BJ (cell line): ENCODE data around the gene CRIM1. TPM values are rescaled to one million over a fixed set of nuclear protein-coding genes. Genes with fewer than 3 reads are reported as not detected.
A peak's percentile ranks its signal among the peaks of the same experiment; 100 is the strongest.

Experiments used
- CTCF ChIA-PET: fragments of 350-600 bp; formaldehyde crosslinking; extraction: SDS; loops from one replicate; lab custom pipeline; 2021; ENCODE audit warnings: antibody characterized with exemption, inconsistent platforms; lab: Yijun Ruan, JAX
- POLR2A ChIA-PET: fragments of 300-600 bp; sonication (Branson Sonifier 250); formaldehyde crosslinking; extraction: SDS; loops from one replicate; lab custom pipeline; 2021; ENCODE audit warnings: antibody characterized with exemption; lab: Charles Lee
- DNase-seq: peaks from one replicate; pipeline ENCODE4 v3.0.0-alpha.2; 2011; ENCODE audit warnings: low read depth
- H3K27me3 ChIP-seq: 2 replicates; pipeline ENCODE4 v1.6.0; 2011; ENCODE audit warnings: low read length; ENCODE audit not compliant: control insufficient read depth, insufficient read depth
- H3K36me3 ChIP-seq: 2 replicates; pipeline ENCODE4 v1.5.1; 2011; ENCODE audit warnings: low read length; ENCODE audit not compliant: control insufficient read depth, insufficient read depth
- H3K4me3 ChIP-seq: 2 replicates; pipeline ENCODE4 v1.5.1; 2011; ENCODE audit warnings: low read depth, mild to moderate bottlenecking, control low read depth, low read length
- polyA plus RNA-seq: library from polyadenylated mRNA; depleted of rRNA; stranded (reverse); fragments of >200 nt; gene quantifications from 2 replicates; pipeline ENCODE4 v1.2.3, GENCODE V29; 2011
- TF ChIP-seq, protein P1 (sequence below): IDR thresholded peaks from 2 replicates; pipeline ENCODE4 v1.5.1; 2011; ENCODE audit warnings: low read depth, mild to moderate bottlenecking, control low read depth, inconsistent platforms, low read length, moderate library complexity; ENCODE audit not compliant: insufficient read depth

The CRIM1 gene
- polyA plus RNA-seq, 1 experiment: 729 TPM

DNA sequence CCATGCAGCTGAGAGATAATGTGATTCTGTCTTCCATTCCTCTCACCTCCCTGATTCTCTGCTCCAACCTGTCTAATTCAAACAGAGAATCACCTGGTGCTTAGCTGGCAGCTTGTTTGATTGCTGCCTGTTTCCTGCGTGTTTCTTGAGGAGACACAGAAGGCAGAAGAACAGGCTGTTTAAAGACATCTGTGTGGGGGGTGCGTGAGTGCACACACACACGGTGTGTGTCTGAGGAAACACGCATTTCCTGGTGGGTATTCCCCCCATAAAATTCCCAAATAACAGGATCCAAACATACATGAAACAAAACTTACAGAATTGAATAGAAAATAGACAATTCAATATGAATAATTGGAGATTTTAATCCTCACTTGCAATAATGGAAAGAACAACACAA lies 29.3 kb upstream of the CRIM1 start:
- TF ChIP-seq, protein P1, sequence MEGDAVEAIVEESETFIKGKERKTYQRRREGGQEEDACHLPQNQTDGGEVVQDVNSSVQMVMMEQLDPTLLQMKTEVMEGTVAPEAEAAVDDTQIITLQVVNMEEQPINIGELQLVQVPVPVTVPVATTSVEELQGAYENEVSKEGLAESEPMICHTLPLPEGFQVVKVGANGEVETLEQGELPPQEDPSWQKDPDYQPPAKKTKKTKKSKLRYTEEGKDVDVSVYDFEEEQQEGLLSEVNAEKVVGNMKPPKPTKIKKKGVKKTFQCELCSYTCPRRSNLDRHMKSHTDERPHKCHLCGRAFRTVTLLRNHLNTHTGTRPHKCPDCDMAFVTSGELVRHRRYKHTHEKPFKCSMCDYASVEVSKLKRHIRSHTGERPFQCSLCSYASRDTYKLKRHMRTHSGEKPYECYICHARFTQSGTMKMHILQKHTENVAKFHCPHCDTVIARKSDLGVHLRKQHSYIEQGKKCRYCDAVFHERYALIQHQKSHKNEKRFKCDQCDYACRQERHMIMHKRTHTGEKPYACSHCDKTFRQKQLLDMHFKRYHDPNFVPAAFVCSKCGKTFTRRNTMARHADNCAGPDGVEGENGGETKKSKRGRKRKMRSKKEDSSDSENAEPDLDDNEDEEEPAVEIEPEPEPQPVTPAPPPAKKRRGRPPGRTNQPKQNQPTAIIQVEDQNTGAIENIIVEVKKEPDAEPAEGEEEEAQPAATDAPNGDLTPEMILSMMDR: no peak
- DNase-seq: no peak
- CTCF ChIA-PET: no interaction called here
- Histone ChIP-seq H3K4me3 (no peak overlapping the region), H3K27me3 (no peaks in the 10 kb centered on the region), H3K36me3 (no peaks in the 10 kb centered on the region)
- POLR2A ChIA-PET: no interaction called here

DNA sequence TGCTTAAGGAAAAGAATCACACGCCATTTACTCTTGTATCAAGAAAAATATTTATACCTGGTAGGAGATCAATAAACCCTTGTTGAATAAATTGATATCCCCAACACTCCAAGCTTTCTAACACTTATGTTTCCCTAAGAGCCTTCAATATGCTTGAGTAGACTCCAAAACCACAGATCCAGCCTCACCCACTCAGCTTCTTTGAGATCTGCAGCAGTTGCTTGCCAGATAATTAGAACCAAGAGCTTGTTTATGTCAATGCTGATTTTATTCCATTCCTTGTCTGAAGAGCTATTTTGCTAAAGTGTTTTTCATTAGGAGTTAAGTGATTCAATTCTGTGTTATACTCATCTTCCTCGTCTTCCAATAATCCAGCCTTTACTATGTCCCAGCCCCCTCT lies 26.3 kb upstream of the CRIM1 start:
- CTCF ChIA-PET: interaction anchor here (1.0 to 1.2 kb wide), 2 partner anchors 19 to 357 kb away, joined by 3 read pairs; no protein-coding TSS in a partner anchor
- no peak for DNase-seq

DNA sequence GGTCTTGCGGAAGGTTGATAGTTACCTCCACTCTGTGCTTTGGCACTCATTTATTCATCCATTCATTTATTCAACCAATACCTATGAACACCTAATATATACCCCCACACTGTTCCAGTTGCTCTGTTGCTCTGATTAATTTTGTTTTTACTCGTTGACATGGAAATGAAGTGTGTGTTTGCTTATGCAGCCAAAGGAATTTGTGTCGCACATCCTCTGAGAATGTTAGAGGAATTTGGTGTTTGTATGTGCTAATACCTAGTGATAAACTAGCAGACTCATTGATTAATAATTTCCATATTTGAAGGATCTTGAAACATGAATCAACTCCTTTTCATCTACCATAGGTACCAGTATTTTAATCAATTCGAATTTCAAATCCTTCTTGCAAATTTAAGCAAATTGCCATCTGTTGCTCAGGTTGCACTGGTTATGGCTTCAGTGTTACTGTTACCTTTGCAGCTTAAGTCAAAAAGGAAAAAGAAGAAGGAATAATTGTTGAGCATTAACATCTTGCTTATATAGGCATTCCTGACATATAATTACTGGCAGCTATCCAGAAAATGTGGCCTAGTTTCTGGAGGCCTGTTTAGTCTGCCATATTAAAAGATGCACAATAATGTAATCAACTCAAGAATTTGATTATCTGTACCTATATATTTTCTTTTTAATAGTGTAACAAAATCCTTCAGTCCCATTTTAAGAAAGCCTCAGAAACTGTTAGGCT lies 25.7 kb upstream of the CRIM1 start:
- H3K36me3 ChIP-seq: no peaks in the 10 kb centered on the region
- peak; percentile 63 for DNase-seq
- no peaks in the 10 kb centered on the region for H3K27me3 ChIP-seq
- POLR2A ChIA-PET: no interaction called here
- TF ChIP-seq, protein P1: no peak
- CTCF ChIA-PET: interaction anchor here (1.2 kb wide), 1 partner anchor 358 kb away, joined by 3 read pairs; no protein-coding TSS in a partner anchor
- no peak overlapping the region for H3K4me3 ChIP-seq

More for the DNA sequence above, 26.3 kb upstream of the CRIM1 start:
- Histone ChIP-seq H3K36me3 (no peaks in the 10 kb centered on the region), H3K4me3 (no peak overlapping the region), H3K27me3 (no peaks in the 10 kb centered on the region)
- TF ChIP-seq, protein P1: no peak
- POLR2A ChIA-PET: interaction anchor here (0.6 kb wide), 1 partner anchor 8 kb away, joined by 3 read pairs; no protein-coding TSS in a partner anchor

DNA sequence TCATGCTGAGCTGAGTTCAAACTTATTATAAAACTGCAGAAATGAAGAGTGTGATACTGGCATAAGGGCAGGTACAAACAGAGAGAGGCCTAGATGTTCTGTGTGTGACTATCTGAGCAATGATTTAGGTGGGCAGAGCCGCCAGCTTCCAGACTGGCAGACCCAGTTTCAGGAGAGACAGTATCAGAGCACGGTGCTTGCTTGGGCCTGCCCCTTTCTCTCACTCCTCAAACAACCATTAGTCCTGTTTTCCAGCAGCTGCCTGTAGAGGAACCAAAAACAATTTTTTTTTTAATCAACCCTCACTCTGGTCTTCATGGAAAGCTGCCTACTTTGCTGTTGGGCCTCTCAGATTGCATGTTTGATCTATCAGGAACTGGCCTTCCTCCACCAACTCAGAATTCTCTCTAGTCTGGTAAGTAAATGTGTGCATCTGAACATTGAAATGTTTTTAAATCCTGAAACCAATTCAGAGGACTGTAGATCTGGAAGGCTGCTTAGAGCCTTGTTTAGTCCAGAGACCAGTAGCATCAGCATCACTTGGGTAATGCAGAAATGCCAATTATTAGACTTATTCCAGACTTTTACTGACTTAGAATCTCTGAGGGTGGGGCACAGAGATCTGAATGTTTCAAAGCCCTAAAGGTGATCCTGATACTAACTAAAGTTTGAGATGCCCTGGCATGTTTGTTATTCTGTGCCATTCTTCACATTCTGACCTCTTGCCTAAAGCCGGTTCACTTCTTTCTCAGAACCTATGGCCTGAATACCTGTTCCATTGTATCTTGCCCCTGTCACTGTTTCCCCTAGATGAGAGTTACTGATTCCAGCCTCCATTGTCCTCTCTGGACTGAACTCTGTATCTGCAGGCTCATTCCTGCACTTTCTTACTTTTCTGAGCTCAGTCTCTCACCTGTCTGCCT lies 24.8 kb upstream of the CRIM1 start:
- Histone ChIP-seq H3K36me3 (no peaks in the 10 kb centered on the region), H3K27me3 (no peaks in the 10 kb centered on the region), H3K4me3 (no peak overlapping the region)
- TF ChIP-seq, protein P1: no peak
- CTCF ChIA-PET: interaction anchor here (0.8 kb wide), 1 partner anchor 22 kb away, joined by 3 read pairs; no protein-coding TSS in a partner anchor
- no peak for DNase-seq
- POLR2A ChIA-PET: no interaction called here

DNA sequence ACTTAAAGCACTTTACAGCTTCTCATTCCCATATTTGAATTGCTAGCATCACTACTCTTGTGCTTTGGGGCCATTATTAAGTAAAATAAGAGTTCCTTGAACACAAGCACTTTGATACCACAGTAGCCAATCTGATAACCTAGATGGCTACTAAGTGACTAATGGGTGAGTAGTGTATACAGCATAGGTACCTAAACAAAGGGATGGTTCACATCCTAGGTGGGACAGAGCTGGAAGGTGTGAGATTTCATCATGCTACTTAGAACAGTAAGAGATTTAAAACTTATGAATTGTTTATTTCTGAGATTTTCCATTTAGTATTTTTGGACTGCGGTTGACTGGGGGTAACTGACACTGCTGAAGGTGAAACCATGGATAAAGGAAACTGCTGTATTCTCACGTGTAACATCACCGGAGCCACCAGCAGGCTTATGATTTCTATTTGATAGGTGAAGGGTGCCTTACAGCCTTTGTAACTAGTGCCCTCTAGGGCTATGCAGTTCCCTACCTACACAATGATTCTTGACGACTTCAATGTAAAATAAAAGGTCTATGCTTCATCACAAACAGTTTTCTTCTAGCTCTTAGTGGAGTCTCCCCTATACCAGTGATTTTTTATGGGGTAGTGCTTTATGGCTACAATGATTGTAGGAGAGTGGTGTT lies 22.1 kb upstream of the CRIM1 start:
- Histone ChIP-seq H3K27me3 (no peaks in the 10 kb centered on the region), H3K36me3 (no peaks in the 10 kb centered on the region), H3K4me3 (no peak overlapping the region)
- TF ChIP-seq, protein P1: no peak
- DNase-seq: no peak
- ChIA-PET POLR2A (no interaction called here), CTCF (interaction anchor here (0.8 kb wide), 1 partner anchor 12 kb away, joined by 3 read pairs; no protein-coding TSS in a partner anchor)
